Measurements from ENCODE around the gene PRCC.

DNA sequence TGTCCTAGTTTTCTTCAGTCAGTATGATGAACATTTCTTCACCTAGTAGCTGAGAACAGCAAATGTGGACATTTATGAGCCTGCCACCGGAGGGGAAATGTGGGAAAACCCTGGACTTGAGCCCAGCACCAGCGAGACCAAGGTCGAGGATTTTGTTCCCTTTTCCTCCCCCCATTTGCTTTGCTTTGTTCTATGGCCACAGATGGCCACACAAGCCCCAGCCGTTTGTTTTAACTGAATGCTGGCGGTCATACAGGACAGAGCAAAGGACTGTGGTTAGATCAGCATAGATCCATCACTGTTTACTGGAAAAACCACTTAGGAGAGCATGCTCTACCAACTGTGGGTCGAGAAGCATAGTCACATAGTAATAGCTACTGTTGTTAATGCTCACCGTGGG, 28.5 kb downstream of the PRCC start:
- TF ChIP-seq POLR2AphosphoS5 (IDR thresholded peaks at IDR 0.05) (no peak), POLR2A (IDR thresholded peaks at IDR 0.05) (no peak), EP300 (IDR thresholded peaks at IDR 0.05) (no peak)
- TF ChIP-seq, protein P1, sequence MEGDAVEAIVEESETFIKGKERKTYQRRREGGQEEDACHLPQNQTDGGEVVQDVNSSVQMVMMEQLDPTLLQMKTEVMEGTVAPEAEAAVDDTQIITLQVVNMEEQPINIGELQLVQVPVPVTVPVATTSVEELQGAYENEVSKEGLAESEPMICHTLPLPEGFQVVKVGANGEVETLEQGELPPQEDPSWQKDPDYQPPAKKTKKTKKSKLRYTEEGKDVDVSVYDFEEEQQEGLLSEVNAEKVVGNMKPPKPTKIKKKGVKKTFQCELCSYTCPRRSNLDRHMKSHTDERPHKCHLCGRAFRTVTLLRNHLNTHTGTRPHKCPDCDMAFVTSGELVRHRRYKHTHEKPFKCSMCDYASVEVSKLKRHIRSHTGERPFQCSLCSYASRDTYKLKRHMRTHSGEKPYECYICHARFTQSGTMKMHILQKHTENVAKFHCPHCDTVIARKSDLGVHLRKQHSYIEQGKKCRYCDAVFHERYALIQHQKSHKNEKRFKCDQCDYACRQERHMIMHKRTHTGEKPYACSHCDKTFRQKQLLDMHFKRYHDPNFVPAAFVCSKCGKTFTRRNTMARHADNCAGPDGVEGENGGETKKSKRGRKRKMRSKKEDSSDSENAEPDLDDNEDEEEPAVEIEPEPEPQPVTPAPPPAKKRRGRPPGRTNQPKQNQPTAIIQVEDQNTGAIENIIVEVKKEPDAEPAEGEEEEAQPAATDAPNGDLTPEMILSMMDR (IDR thresholded peaks at IDR 0.05), result no peak
